Globus pallidus (tissue), 1 donor: ENCODE data around the gene CLDN18.

Experiments used
- DNase-seq: peaks from one replicate; pipeline ENCODE4 v3.0.0-alpha.2; 2015; ENCODE audit warnings: low spot score

Gene CLDN18

GRCh38 chr3:138025553-138025952 lies 15.6 kb downstream of the CLDN18 start:
- no peak for DNase-seq

GRCh38 chr3:138027821-138028220 lies 17.9 kb downstream of the CLDN18 start:
- DNase-seq, result no peak

GRCh38 chr3:138030734-138031280 lies 20.8 kb downstream of the CLDN18 start:
- DNase-seq, result no peak

GRCh38 chr3:138031536-138031935 lies 21.6 kb downstream of the CLDN18 start:
- no peak for DNase-seq

GRCh38 chr3:138032567-138032966 lies 22.6 kb downstream of the CLDN18 start:
- no peak for DNase-seq

GRCh38 chr3:138033202-138033691 lies 23.3 kb downstream of the CLDN18 start:
- no peak for DNase-seq

- no peak for DNase-seq
Measured at GRCh38 chr3:138034918-138035317, 25.0 kb downstream of the CLDN18 start.

GRCh38 chr3:138036572-138036971 lies 26.6 kb downstream of the CLDN18 start:
- no peak for DNase-seq

GRCh38 chr3:138038725-138039462 lies 28.9 kb downstream of the CLDN18 start:
- DNase-seq, result no peak

- DNase-seq, result no peak
Measured at GRCh38 chr3:138042043-138042442, 32.1 kb downstream of the CLDN18 start.

GRCh38 chr3:138043266-138044029 lies 33.5 kb downstream of the CLDN18 start:
- DNase-seq, result no peak

GRCh38 chr3:138046085-138046484 lies 36.1 kb downstream of the CLDN18 start:
- DNase-seq, result no peak

- DNase-seq, result no peak
Measured at GRCh38 chr3:138046955-138047354, 37.0 kb downstream of the CLDN18 start.

- no peak for DNase-seq
Measured at GRCh38 chr3:138047596-138048158, 37.7 kb downstream of the CLDN18 start.

GRCh38 chr3:138049157-138049919 lies 39.4 kb downstream of the CLDN18 start:
- no peak for DNase-seq

- DNase-seq, result no peak
Measured at GRCh38 chr3:138051947-138052802, 42.2 kb downstream of the CLDN18 start.

GRCh38 chr3:138054057-138054456 lies 44.1 kb downstream of the CLDN18 start:
- no peak for DNase-seq

- no peak for DNase-seq
Measured at GRCh38 chr3:138057384-138057783, 47.4 kb downstream of the CLDN18 start.

- DNase-seq, result no peak
Measured at GRCh38 chr3:138059261-138059660, 49.3 kb downstream of the CLDN18 start.

- no peak for DNase-seq
Measured at GRCh38 chr3:138060792-138061191, 50.8 kb downstream of the CLDN18 start.

- no peak for DNase-seq
Measured at GRCh38 chr3:138062037-138062436, 52.1 kb downstream of the CLDN18 start.
